Ovary (tissue), 3 donors: ENCODE data around the gene KCNAB2.

ENCODE experiments used
- EP300 ChIP-seq: sonication (generic); formaldehyde crosslinking; IDR thresholded peaks from one replicate; pipeline ENCODE4 v1.6.1; 2017; ENCODE audit warnings: antibody characterized with exemption
- POLR2A ChIP-seq: fragments of 450-650 bp; IDR thresholded peaks from one replicate; pipeline ENCODE4 v1.6.1; 2017; ENCODE audit warnings: antibody characterized with exemption, mild to moderate bottlenecking, moderate library complexity
- TF ChIP-seq, protein P1 (sequence below), 3 donors: fragments of 450-650 bp in 2 of 3; fragments of 200-600 bp in 1 of 3; IDR thresholded peaks; one replicate each; pipeline versions ENCODE4 v1.5.1 to v1.8.0; 2016 to 2022; ENCODE audit warnings: antibody characterized with exemption in 3 of 3, mild to moderate bottlenecking in 1 of 3
- donor health status: DM: no; HTN: no; CAD: no.

DNA sequence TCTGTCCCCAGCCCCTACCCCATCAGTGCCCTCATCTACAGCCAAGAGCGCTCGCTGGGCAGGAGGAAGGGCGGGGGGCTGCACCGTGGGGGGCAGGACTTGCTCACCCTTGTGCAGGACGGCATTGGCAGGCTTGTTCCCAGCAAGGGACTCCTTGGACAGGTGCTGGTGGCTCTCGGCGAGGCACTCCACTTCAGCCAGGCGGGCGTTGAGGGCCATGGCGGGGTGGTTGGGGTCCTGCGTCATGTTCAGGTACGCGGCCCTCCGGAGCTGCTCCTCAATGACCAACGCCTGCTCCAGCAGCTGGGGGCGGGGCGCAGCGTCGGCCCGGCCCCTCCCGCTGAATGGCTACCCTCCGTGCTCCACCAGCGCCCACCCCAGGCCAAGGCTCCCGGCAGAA lies 64.0 kb downstream of the KCNAB2 start:
- TF ChIP-seq, protein P1, sequence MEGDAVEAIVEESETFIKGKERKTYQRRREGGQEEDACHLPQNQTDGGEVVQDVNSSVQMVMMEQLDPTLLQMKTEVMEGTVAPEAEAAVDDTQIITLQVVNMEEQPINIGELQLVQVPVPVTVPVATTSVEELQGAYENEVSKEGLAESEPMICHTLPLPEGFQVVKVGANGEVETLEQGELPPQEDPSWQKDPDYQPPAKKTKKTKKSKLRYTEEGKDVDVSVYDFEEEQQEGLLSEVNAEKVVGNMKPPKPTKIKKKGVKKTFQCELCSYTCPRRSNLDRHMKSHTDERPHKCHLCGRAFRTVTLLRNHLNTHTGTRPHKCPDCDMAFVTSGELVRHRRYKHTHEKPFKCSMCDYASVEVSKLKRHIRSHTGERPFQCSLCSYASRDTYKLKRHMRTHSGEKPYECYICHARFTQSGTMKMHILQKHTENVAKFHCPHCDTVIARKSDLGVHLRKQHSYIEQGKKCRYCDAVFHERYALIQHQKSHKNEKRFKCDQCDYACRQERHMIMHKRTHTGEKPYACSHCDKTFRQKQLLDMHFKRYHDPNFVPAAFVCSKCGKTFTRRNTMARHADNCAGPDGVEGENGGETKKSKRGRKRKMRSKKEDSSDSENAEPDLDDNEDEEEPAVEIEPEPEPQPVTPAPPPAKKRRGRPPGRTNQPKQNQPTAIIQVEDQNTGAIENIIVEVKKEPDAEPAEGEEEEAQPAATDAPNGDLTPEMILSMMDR (IDR thresholded peaks at IDR 0.05) = no peak
- TF ChIP-seq EP300 (no peak), POLR2A (no peak)
